GM19468 (cell line): Measurements from ENCODE around the gene RGS3.
"Not testable (repeated sequence)": the region's sequence is repeated elsewhere in the genome, so short reads cannot be mapped to it uniquely, and the experiment has no call there.

Experiments used
- ATAC-seq: cut with Tn5 transposase; IDR thresholded peaks from one replicate; pipeline ENCODE4 v1.9.1; 2021; ENCODE audit warnings: mild to moderate bottlenecking, moderate library complexity, moderate number of reproducible peaks; ENCODE audit not compliant: unreplicated experiment; ENCODE audit errors: extremely low read depth

RGS3 gene

DNA sequence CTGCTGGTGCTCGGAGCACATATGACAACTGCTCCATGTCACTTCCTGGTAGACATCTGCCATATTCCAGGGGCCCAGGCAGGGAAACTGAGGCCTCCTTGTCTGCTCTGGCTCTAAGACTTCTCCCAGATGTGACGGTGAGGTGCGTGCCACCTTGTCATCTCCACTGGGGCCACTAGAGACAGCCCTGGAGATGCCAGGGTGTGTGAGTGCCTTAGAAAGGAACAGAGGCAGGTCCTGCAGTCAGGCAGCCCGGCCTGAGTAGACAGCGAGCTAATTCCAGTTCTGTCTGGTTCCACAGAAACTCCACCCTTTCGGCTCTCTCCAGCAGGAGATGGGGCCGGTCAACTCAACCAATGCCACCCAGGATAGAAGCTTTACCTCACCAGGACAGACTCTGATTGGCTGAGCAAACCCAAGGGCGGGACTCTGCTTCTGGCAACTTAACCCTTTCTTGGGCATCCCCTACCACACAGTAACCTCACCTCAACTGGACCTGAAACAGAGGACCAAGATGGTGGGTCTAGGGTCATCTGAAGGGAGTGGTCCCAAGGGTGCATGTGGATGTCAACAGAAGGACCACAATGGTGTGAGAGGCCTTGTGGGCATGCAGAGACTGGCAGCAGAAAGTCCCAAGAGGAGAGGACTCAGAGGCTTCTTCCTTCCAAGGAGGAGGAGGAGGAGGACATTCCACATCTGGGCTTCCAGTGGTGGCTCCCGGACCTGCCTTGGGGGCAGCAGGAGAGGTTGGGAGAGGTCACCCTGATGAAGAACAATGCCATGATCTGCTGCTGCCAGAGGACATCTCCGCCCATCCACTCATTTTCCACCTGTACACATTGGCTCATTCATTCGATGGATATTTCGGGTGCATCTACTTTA is 77.7 kb downstream of the RGS3 start:
- no peak for ATAC-seq

DNA sequence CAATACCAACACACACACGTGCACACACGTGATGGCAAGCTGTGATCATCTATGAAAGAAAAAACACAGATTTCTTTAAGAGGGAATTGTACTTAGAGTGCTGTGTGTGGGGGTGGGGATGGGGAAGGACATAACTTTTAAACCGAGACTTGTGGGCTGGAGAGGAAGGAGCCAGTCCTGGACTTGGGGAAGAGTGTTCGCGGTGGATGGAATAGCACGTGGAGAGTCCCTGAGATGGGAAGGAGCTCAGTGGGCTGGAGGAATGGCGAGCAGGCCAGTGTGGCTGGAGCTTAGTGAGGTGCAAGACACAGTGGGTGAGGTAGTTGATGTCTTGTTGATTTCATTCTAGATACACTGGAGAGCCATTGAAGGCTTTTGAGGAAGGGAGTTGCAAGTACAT is 78.5 kb downstream of the RGS3 start:
- no peak for ATAC-seq

- no peak for ATAC-seq
Measured at GRCh38 chr9:113542741-113543140, 79.2 kb downstream of the RGS3 start.

DNA sequence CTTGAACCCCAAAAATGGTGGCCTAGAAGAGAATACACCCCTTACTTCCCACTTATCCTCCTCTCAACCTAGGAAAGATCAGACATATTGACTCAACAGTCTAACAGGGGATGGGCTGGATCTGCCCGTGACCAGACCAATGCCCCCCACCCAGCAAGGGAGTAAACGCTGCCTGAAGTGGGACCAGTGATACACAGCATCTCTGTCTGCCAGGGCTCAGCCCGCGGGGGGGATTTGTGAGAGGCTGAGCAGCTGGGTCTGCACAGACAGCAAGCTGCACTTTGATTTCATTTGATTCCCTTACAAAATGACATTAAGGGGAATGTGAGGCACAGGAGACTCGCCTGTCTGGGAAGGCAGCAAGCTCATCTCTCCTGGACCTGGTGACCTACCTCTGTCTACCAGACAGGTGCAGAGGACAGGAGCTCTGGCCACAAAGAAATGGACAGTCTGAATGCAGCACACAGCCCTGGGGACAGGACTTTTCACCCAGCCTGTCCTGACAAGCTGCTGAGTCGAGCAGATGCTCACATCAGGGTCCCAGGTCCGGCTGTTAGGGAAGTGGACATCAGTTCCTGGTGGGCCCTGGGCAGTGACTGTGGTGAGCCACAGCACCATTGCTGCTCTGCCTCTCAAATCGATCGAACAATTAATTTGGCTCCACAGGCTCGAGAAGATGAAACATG is 79.9 kb downstream of the RGS3 start:
- no peak for ATAC-seq

DNA sequence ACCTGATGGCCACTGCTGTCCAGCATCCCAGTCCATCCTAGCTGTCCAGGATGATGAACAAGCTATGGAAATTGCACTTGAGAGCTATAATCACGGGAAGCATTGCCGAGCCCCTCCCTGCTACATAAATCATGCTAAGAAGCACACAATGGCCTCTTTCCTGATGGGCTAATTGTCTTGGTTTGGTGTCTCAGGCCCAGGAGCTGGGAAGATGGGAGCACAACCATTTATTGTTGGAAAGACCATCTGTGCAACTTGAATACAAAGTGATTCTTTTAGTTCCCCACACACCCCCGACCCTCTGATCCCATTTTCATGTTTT is 80.4 kb downstream of the RGS3 start:
- no peak for ATAC-seq

DNA sequence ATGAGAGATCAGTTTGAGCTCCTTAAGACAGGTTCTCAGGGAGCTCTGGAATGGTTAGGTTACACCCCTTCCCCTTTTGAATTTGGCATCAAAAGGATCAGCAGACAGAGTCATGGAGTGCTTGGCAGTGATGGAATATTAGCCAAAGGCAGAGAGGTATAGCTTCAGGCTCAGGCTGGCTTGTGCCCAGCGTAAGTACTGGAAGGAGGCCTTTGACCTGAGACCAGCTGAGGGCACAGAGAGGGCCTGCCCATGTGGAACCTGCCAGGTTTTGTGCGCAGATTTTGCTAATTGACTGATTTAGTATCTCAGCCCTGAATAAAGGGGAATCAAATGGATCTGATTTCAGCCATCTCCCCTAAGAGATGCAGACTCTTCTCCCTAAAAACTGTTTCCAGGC is 81.5 kb downstream of the RGS3 start:
- ATAC-seq: no peak

DNA sequence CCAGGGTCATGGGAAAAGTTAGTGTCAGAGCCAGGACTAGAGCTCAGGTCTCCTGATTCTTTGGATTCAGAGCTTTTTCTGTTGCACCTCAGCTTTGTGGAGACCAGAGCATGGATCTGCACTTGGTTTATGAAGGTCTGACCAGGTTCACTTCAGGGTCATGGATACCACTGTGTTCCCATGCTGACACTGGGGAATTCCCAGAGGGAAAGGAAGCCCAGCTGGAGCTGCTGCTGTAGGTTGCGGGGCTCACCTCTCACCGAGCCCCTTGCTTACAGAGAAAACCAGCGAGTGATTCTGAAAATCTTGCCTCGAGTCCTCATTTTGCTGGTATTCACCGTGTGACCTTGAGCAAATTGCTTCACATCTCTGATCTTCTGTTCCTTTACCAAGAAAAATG is 83.0 kb downstream of the RGS3 start:
- ATAC-seq: no peak

- ATAC-seq: no peak
Measured at GRCh38 chr9:113547501-113547900, 84.0 kb downstream of the RGS3 start.

GRCh38 chr9:113548221-113549041 is 84.9 kb downstream of the RGS3 start:
- ATAC-seq: no peak

- ATAC-seq: not testable (repeated sequence)
Measured at GRCh38 chr9:113549892-113550291, 86.4 kb downstream of the RGS3 start.

- no peak for ATAC-seq
Measured at GRCh38 chr9:113556877-113557593, 93.5 kb downstream of the RGS3 start.

GRCh38 chr9:113558632-113559502 is 95.3 kb downstream of the RGS3 start:
- ATAC-seq: no peak

GRCh38 chr9:113559834-113560800 is 96.6 kb downstream of the RGS3 start:
- no peak for ATAC-seq

DNA sequence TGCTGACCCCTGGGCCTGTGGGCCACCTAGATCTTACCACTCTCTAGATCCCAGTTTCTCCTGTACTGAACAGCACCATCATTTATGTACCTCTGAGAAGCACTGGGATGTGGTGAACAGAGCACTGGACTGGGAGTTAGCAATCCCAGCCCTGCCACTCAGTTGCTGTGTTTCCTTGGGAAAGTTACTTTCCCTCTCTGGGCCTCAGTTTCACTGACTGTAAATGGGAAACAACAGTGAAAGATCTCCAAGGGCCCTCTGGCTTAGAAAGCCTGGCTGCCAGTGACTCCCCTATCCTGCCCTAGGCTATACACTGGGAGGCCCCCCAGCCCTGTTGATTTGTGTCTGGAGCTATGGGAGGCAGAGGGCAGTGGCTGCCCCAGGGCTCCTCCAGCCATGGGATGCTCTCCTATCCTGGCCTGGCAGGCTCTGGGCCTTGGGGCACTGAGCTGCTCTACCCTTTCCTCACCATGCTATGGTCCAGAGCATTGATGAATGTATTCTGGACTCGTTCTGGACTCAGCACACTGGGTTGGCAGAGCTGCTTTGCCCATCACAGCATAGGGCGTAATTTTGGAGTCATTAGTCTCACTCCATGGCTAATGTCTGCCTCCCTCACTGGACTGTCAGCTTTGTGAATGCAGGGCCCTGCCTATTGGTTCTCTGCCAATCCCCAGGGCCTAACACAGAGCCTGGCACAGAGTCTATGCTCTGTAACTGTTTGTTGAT is 99.3 kb downstream of the RGS3 start:
- ATAC-seq: no peak

- no peak for ATAC-seq
Measured at GRCh38 chr9:113563826-113564497, 100.4 kb downstream of the RGS3 start.

GRCh38 chr9:113564498-113565237 is 101.1 kb downstream of the RGS3 start:
- ATAC-seq: no peak
